ENCODE results near the gene SEMA3G. TPM values are rescaled to one million over a fixed set of nuclear protein-coding genes. Genes with fewer than 3 reads are reported as not detected.
A peak's percentile ranks its signal among the peaks of the same experiment; 100 is the strongest.

Gene SEMA3G
- 10 to 100 TPM in 1 of 3 donors, 1 to 10 TPM in 2; 2.7 to 10.2 (median 3.1) TPM for total RNA-seq
- long read RNA-seq, donor 1, full-length matches to known transcripts: 1 of 20 reads
- long read RNA-seq, donor 1, partial matches to known transcripts: 17 of 20 reads
- long read RNA-seq, donor 1, other reads (novel, unspliced or antisense): 2 of 20 reads
- long read RNA-seq, donor 2: 0 reads

GRCh38 chr3:52444860-52445793, at the start of gene SEMA3G:
TSS of gene SEMA3G (minus strand) at chr3:52445103. CDS start at chr3:52445027, 76 bp downstream.
- H3K4me1 ChIP-seq (ENCODE audit: low read depth): peaks cover 5% of the 10 kb centered on the region
- ATAC-seq (peak; percentile 93), DNase-seq (peak; percentile 83 to 87 (median 87))
- peak; percentile 62 for TF ChIP-seq CTCF (IDR thresholded peaks at IDR 0.05)
- no peaks in the 10 kb centered on the region for H3K9me3 ChIP-seq
- H3K36me3 ChIP-seq (ENCODE audit: low read depth): no peaks in the 10 kb centered on the region
- H3K4me3 ChIP-seq: no peak within 1 kb of the TSS
- intact Hi-C loops (cut with DNase I, micrococcal nuclease): no loop called here

- DNase-seq: no peak
- Histone ChIP-seq H3K4me1 (ENCODE audit: low read depth) (no peaks in the 10 kb centered on the region), H3K4me3 (no peak overlapping the region), H3K36me3 (ENCODE audit: low read depth) (no peaks in the 10 kb centered on the region), H3K9me3 (no peaks in the 10 kb centered on the region)
- intact Hi-C loops (cut with DNase I, micrococcal nuclease): no loop called here
- no peak for ATAC-seq
- no peak for TF ChIP-seq CTCF (IDR thresholded peaks at IDR 0.05)
These were observed 49.5 kb upstream of the SEMA3G start for GRCh38 chr3:52494445-52494844.

GRCh38 chr3:52493232-52494017, 48.5 kb upstream of the SEMA3G start:
- no peak for ATAC-seq
- no peak overlapping the region for H3K4me3 ChIP-seq
- H3K9me3 ChIP-seq: no peaks in the 10 kb centered on the region
- no peak for TF ChIP-seq CTCF (IDR thresholded peaks at IDR 0.05)
- no peaks in the 10 kb centered on the region for H3K4me1 ChIP-seq (ENCODE audit: low read depth)
- no peaks in the 10 kb centered on the region for H3K36me3 ChIP-seq (ENCODE audit: low read depth)
- intact Hi-C loops (cut with DNase I, micrococcal nuclease): no loop called here
- DNase-seq: no peak

GRCh38 chr3:52492059-52492458, 47.2 kb upstream of the SEMA3G start:
- ATAC-seq: no peak
- no peak for TF ChIP-seq CTCF (IDR thresholded peaks at IDR 0.05)
- no peak overlapping the region for H3K4me3 ChIP-seq
- no peak for DNase-seq
- intact Hi-C loops (cut with DNase I, micrococcal nuclease): no loop called here
- H3K36me3 ChIP-seq (ENCODE audit: low read depth): no peaks in the 10 kb centered on the region
- H3K9me3 ChIP-seq: no peaks in the 10 kb centered on the region
- H3K4me1 ChIP-seq (ENCODE audit: low read depth): no peaks in the 10 kb centered on the region

- TF ChIP-seq CTCF (IDR thresholded peaks at IDR 0.05): no peak
- intact Hi-C loops (cut with DNase I, micrococcal nuclease): no loop called here
- ATAC-seq (peak; percentile 20), DNase-seq (peak in 1 of 3 donors; percentile 16)
- no peaks in the 10 kb centered on the region for H3K36me3 ChIP-seq (ENCODE audit: low read depth)
- H3K4me1 ChIP-seq (ENCODE audit: low read depth): no peaks in the 10 kb centered on the region
- H3K9me3 ChIP-seq: no peaks in the 10 kb centered on the region
- H3K4me3 ChIP-seq: no peak overlapping the region
These were observed 46.1 kb upstream of the SEMA3G start for GRCh38 chr3:52490939-52491526.
